Ascending aorta (tissue), 2 donors: Measurements from ENCODE around the gene WWP2. TPM values are rescaled to one million over a fixed set of nuclear protein-coding genes. Genes with fewer than 3 reads are reported as not detected.

ENCODE experiments used
- DNase-seq, 2 donors: peaks; one replicate each; pipeline ENCODE4 v3.0.0-alpha.2; 2019; ENCODE audit warnings: low spot score in 2 of 2
- H3K27ac ChIP-seq, 2 donors: fragments of 200-600 bp; sonication (generic); one replicate each; pipeline ENCODE4 v1.5.1; 2016 to 2017; ENCODE audit warnings: mild to moderate bottlenecking in 1 of 2
- H3K27me3 ChIP-seq: fragments of 200-600 bp; sonication (generic); one replicate; pipeline ENCODE4 v1.5.1; 2017
- H3K36me3 ChIP-seq, 2 donors: fragments of 200-600 bp; sonication (generic); one replicate each; pipeline ENCODE4 v1.5.1; 2016
- H3K4me1 ChIP-seq, 2 donors: fragments of 200-600 bp; sonication (generic); one replicate each; pipeline ENCODE4 v1.5.1; 2016 to 2017; ENCODE audit warnings: mild to moderate bottlenecking in 1 of 2
- H3K4me3 ChIP-seq, 2 donors: fragments of 200-600 bp; sonication (generic); one replicate each; pipeline ENCODE4 v1.5.1; 2016 to 2017; ENCODE audit warnings: mild to moderate bottlenecking in 1 of 2
- H3K9me3 ChIP-seq, 2 donors: fragments of 200-600 bp; sonication (generic); one replicate each; pipeline ENCODE4 v1.5.1; 2016
- intact Hi-C: fragments of 100-400 bp; cut with DNase I; formaldehyde crosslinking; loops from one replicate; pipeline ENCODE4 v1.15.1; 2023
- total RNA-seq: library from RNA; depleted of rRNA; stranded (reverse); fragments of >200 nt; gene quantifications from one replicate; pipeline ENCODE4 v1.1.0, GENCODE V29; 2016
- TF ChIP-seq, protein P1 (sequence below), 3 experiments: fragments of 200-600 bp in 2 of 3; fragments of 450-650 bp in 1 of 3; sonication (generic) in 2 of 3; IDR thresholded peaks; one replicate each; pipeline ENCODE4 v1.5.1; 2016 to 2019; ENCODE audit warnings: antibody characterized with exemption in 3 of 3, mild to moderate bottlenecking in 1 of 3, moderate library complexity in 1 of 3

The WWP2 gene
- total RNA-seq, 1 donor from 2014 or later: 71.2 TPM

- peaks cover 11 to 47% of the 10 kb centered on the region in 2 donors for H3K4me1 ChIP-seq
- no peaks in the 10 kb centered on the region for H3K27me3 ChIP-seq
- no peak overlapping the region for H3K4me3 ChIP-seq
- DNase-seq: no peak
- peak overlapping the region; percentile 96 to 97 for H3K27ac ChIP-seq
- peaks cover 58 to 79% of the 10 kb centered on the region in 2 donors for H3K36me3 ChIP-seq
- intact Hi-C loops: no loop called here
- no peaks in the 10 kb centered on the region for H3K9me3 ChIP-seq
- TF ChIP-seq, protein P1, sequence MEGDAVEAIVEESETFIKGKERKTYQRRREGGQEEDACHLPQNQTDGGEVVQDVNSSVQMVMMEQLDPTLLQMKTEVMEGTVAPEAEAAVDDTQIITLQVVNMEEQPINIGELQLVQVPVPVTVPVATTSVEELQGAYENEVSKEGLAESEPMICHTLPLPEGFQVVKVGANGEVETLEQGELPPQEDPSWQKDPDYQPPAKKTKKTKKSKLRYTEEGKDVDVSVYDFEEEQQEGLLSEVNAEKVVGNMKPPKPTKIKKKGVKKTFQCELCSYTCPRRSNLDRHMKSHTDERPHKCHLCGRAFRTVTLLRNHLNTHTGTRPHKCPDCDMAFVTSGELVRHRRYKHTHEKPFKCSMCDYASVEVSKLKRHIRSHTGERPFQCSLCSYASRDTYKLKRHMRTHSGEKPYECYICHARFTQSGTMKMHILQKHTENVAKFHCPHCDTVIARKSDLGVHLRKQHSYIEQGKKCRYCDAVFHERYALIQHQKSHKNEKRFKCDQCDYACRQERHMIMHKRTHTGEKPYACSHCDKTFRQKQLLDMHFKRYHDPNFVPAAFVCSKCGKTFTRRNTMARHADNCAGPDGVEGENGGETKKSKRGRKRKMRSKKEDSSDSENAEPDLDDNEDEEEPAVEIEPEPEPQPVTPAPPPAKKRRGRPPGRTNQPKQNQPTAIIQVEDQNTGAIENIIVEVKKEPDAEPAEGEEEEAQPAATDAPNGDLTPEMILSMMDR (IDR thresholded peaks at IDR 0.05): no peak
Measured at GRCh38 chr16:69931631-69932030, 169.5 kb downstream of the WWP2 start.

DNA sequence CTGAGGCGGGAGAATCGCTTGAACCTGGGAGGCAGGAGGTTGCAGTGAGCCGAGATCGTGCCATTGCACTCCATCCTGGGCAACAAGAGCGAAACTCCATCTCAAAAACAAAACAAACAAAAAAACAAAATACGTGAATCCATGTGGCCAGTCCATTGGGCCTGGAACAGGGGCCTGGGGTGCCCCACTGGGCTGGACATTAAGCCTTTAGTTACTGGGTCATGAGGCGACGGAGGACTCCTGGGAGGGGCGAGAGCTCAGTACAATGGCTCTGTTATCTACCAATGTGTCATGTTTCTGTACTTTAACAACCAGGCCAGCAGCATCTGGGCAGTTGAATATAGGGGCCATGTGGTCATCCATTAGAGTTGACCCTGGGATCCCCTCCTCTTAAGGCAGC lies 170.1 kb downstream of the WWP2 start:
- DNase-seq: no peak
- H3K36me3 ChIP-seq: peaks cover 64 to 85% of the 10 kb centered on the region in 2 donors

GRCh38 chr16:69932691-69933392 lies 170.7 kb downstream of the WWP2 start:
- Histone ChIP-seq H3K27ac (peak overlapping the region; percentile 96 to 97), H3K4me3 (no peak overlapping the region), H3K4me1 (peaks cover 16 to 47% of the 10 kb centered on the region in 2 donors), H3K27me3 (no peaks in the 10 kb centered on the region), H3K36me3 (peaks cover 70 to 91% of the 10 kb centered on the region in 2 donors), H3K9me3 (no peaks in the 10 kb centered on the region)
- TF ChIP-seq, protein P1 (IDR thresholded peaks at IDR 0.05): no peak
- intact Hi-C loops: no loop called here
- no peak for DNase-seq

More for the DNA sequence above, 170.1 kb downstream of the WWP2 start:
- H3K9me3 ChIP-seq: no peaks in the 10 kb centered on the region
- H3K4me1 ChIP-seq: peaks cover 16 to 47% of the 10 kb centered on the region in 2 donors
- intact Hi-C loops: no loop called here
- peak overlapping the region; percentile 96 to 97 for H3K27ac ChIP-seq
- no peak overlapping the region for H3K4me3 ChIP-seq
- TF ChIP-seq, protein P1 (IDR thresholded peaks at IDR 0.05): no peak
- H3K27me3 ChIP-seq: no peaks in the 10 kb centered on the region

DNA sequence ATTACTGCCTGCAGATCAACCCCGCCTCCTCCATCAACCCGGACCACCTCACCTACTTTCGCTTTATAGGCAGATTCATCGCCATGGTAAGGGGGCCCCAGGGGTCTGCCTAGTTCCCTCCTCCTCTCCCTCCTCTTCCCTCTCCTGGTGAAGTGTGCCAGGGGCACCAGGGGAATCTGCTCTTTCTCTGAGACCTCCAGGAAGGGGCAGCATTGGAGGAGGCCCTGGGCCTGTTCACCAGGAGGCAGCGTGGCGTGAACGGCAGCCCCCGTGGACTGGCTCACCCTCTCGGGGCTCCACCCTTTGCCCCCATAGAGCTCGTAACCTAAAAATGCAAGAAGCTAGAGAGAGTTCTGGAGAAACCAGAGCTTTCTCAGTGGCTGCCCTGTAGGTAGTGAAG lies 171.9 kb downstream of the WWP2 start:
- peaks cover 82 to 98% of the 10 kb centered on the region in 2 donors for H3K36me3 ChIP-seq
- no peak for DNase-seq

DNA sequence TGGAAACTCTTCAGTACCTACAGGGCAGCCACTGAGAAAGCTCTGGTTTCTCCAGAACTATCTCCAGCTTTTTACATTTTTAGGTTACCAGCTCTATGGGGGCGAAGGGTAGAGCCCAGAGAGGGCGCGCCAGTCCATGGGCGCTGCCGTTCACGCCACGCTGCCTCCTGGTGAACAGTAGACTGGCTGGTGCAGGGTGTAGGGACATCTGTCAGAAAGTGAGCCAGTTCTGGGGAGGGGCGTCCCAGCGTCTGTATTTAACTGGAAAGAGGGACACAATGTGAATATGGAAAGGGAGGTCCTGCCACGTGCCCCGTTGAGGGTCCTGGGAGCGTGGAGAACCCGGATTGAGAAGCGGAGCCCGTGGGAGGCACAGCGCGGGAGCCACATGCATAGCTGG lies 172.6 kb downstream of the WWP2 start:
- Histone ChIP-seq H3K27me3 (no peaks in the 10 kb centered on the region), H3K27ac (peak overlapping the region; percentile 96 to 97), H3K4me3 (peak overlapping the region in 1 of 2 donors; percentile 15), H3K9me3 (no peaks in the 10 kb centered on the region), H3K4me1 (peaks cover 14 to 31% of the 10 kb centered on the region in 2 donors), H3K36me3 (peaks cover 86 to 98% of the 10 kb centered on the region in 2 donors)
- TF ChIP-seq, protein P1 (IDR thresholded peaks at IDR 0.05): no peak
- DNase-seq: no peak
- intact Hi-C loops: no loop called here

More for the DNA sequence above, 171.9 kb downstream of the WWP2 start:
- peaks cover 16 to 38% of the 10 kb centered on the region in 2 donors for H3K4me1 ChIP-seq
- H3K27ac ChIP-seq: peak overlapping the region; percentile 96 to 97
- no peaks in the 10 kb centered on the region for H3K9me3 ChIP-seq
- intact Hi-C loops: no loop called here
- H3K4me3 ChIP-seq: no peak overlapping the region
- TF ChIP-seq, protein P1 (IDR thresholded peaks at IDR 0.05): no peak
- no peaks in the 10 kb centered on the region for H3K27me3 ChIP-seq
